GM12865 (cell line): Measurements from ENCODE around the gene GPATCH8.

Experiments
- DNase-seq: peaks from one replicate; pipeline ENCODE4 v3.0.0; 2010; ENCODE audit warnings: low read depth
- H3K4me3 ChIP-seq: 2 replicates; pipeline ENCODE4 v1.5.1; 2011; ENCODE audit warnings: mild to moderate bottlenecking, low read depth, low read length, control low read depth
- CTCF ChIP-seq: IDR thresholded peaks from 2 replicates; pipeline ENCODE4 v1.5.1; 2011; ENCODE audit warnings: low read length, control low read depth, low read depth, inconsistent platforms; ENCODE audit not compliant: insufficient read depth; ENCODE audit errors: missing control alignments

Gene GPATCH8

GRCh38 chr17:44536090-44536953 is 33.1 kb upstream of the GPATCH8 start:
- no peak for DNase-seq
- no peak for TF ChIP-seq CTCF
- H3K4me3 ChIP-seq = no peak overlapping the region

GRCh38 chr17:44533533-44534246 is 30.5 kb upstream of the GPATCH8 start:
- DNase-seq = peak; percentile 87
- no peak overlapping the region for H3K4me3 ChIP-seq
- peak; percentile 92 for TF ChIP-seq CTCF

- no peak for DNase-seq
- TF ChIP-seq CTCF = no peak
- H3K4me3 ChIP-seq = no peak overlapping the region
Measured at GRCh38 chr17:44530896-44531418, 27.8 kb upstream of the GPATCH8 start.

GRCh38 chr17:44529864-44530263 is 26.7 kb upstream of the GPATCH8 start:
- no peak for TF ChIP-seq CTCF
- no peak for DNase-seq
- H3K4me3 ChIP-seq = no peak overlapping the region

- TF ChIP-seq CTCF = no peak
- H3K4me3 ChIP-seq = no peak overlapping the region
- no peak for DNase-seq
Measured at GRCh38 chr17:44527954-44528353, 24.7 kb upstream of the GPATCH8 start.

- H3K4me3 ChIP-seq = no peak overlapping the region
- no peak for TF ChIP-seq CTCF
- DNase-seq = no peak
Measured at GRCh38 chr17:44527102-44527501, 23.9 kb upstream of the GPATCH8 start.
